ENCODE data around the gene RAB40B.

The RAB40B gene

GRCh38 chr17:82743344-82744219 lies 45.1 kb upstream of the RAB40B start (continued):
- no peak for TF ChIP-seq ZNF280C (tag by site-specific recombination; IDR thresholded peaks at IDR 0.05)
- TF ChIP-seq ZNF777 (tag by site-specific recombination; IDR thresholded peaks at IDR 0.05; ENCODE audit: borderline replicate concordance) = no peak
- no peak for TF ChIP-seq GLIS2 (tag by site-specific recombination; IDR thresholded peaks at IDR 0.05)
- TF ChIP-seq EGR2 (tag by site-specific recombination; IDR thresholded peaks at IDR 0.05; ENCODE audit: low read depth) = no peak
- no peak for TF ChIP-seq ZNF221 (tag by site-specific recombination; IDR thresholded peaks at IDR 0.05; ENCODE audit: borderline replicate concordance)
- TF ChIP-seq ZNF112 (tag by site-specific recombination; IDR thresholded peaks at IDR 0.05) = no peak
- no peak for TF ChIP-seq ZBTB44 (tag by site-specific recombination; IDR thresholded peaks at IDR 0.05)
- TF ChIP-seq ZNF354C (tag by site-specific recombination; IDR thresholded peaks at IDR 0.05; ENCODE audit: borderline replicate concordance, low read depth) = no peak
- no peak for TF ChIP-seq CTCF (tag by site-specific recombination; IDR thresholded peaks at IDR 0.05)

GRCh38 chr17:82740906-82741759 lies 42.6 kb upstream of the RAB40B start:
- ChIA-PET POLR2A (interaction anchor here (0.6 kb wide), 1 partner anchor 1334 kb away, joined by 3 read pairs; no protein-coding TSS in a partner anchor), CTCF (interaction anchor here (0.6 to 0.7 kb wide), 2 partner anchors 12 to 144 kb away, joined by 3 to 4 read pairs; no protein-coding TSS in a partner anchor)
- Histone ChIP-seq H3K4me1 (ENCODE audit: control insufficient read depth, insufficient read depth, low read length) (no peaks in the 10 kb centered on the region), H3K36me3 (ENCODE audit: control insufficient read depth in 2 of 2, insufficient read depth in 1 of 2, low read length in 2 of 2) (peaks cover 13 to 36% of the 10 kb centered on the region in 2 experiments), H3K4me3 (ENCODE audit: low read depth, low read length) (no peak overlapping the region), H3K9me3 (ENCODE audit: control insufficient read depth, insufficient read depth, low read depth, low read length) (no peaks in the 10 kb centered on the region), H3K27ac (ENCODE audit: extremely low read depth, low read depth, low read length) (no peak overlapping the region)
- no peak for TF ChIP-seq ZNF18 (tag by site-specific recombination; IDR thresholded peaks at IDR 0.05)
- no peak for TF ChIP-seq ZXDB (tag by site-specific recombination; IDR thresholded peaks at IDR 0.05)
- TF ChIP-seq TRIM28 (IDR thresholded peaks at IDR 0.05; ENCODE audit: borderline replicate concordance, low read length) = peak; percentile 54; the same call in 1 of the 2 replicates
- TF ChIP-seq SETDB1 (IDR thresholded peaks at IDR 0.05; ENCODE audit: insufficient read length, low read length) = peak; percentile 82
- TF ChIP-seq ZNF211 (tag by site-specific recombination; IDR thresholded peaks at IDR 0.05; ENCODE audit: low read depth) = no peak
- TF ChIP-seq ZNF223 (tag by site-specific recombination; IDR thresholded peaks at IDR 0.05) = no peak
- TF ChIP-seq ZBTB8A (tag by site-specific recombination; IDR thresholded peaks at IDR 0.05) = no peak
